Testis (tissue), 3 donors: ENCODE data around the gene NLE1. TPM values are rescaled to one million over a fixed set of nuclear protein-coding genes. Genes with fewer than 3 reads are reported as not detected.

Experiments
- DNase-seq: peaks from one replicate; pipeline ENCODE4 v3.0.0-alpha.2; 2019
- H3K27ac ChIP-seq, 2 donors: fragments of 200-600 bp; sonication (generic); one replicate each; pipeline ENCODE4 v1.5.1; 2019
- H3K27me3 ChIP-seq: fragments of 200-600 bp; sonication (generic); one replicate; pipeline ENCODE4 v1.5.1; 2019
- H3K36me3 ChIP-seq: fragments of 200-600 bp; sonication (generic); one replicate; pipeline ENCODE4 v1.5.1; 2017; ENCODE audit warnings: low read depth; ENCODE audit errors: missing control alignments
- H3K4me1 ChIP-seq: fragments of 200-600 bp; sonication (generic); one replicate; pipeline ENCODE4 v1.5.1; 2019
- H3K4me3 ChIP-seq, 2 donors: fragments of 200-600 bp; sonication (generic); one replicate each; pipeline ENCODE4 v1.5.1; 2017 to 2019
- H3K9me3 ChIP-seq: fragments of 200-600 bp; sonication (generic); one replicate; pipeline ENCODE4 v1.5.1; 2017
- CTCF ChIP-seq, 3 experiments: fragments of 450-650 bp in 2 of 3; fragments of 200-600 bp in 1 of 3; sonication (generic) in 1 of 3; IDR thresholded peaks; one replicate each; pipeline ENCODE4 v1.5.1; 2016 to 2019; ENCODE audit warnings: antibody characterized with exemption in 3 of 3, mild to moderate bottlenecking in 2 of 3, moderate library complexity in 1 of 3
- POLR2A ChIP-seq: fragments of 450-650 bp; IDR thresholded peaks from one replicate; pipeline ENCODE4 v1.6.1; 2017; ENCODE audit warnings: antibody characterized with exemption, mild to moderate bottlenecking, moderate library complexity
- WGBS, 2 donors: methylation state at CpG; one replicate each; pipeline ENCODE4 v1.1.5; 2018; 5-methylcytosine and 5-hydroxymethylcytosine counted together
- intact Hi-C: fragments of 100-400 bp; cut with DNase I; formaldehyde crosslinking; loops from one replicate; pipeline ENCODE4 v1.15.1; 2023; ENCODE audit warnings: low total_unique reads
- polyA plus RNA-seq: library from polyadenylated mRNA; stranded (reverse); fragments of 350-450 nt; fragmentation: Illumina TruSeq; extraction: RNeasy Lipid Tissue Mini Kit (QIAGEN cat#74804); gene quantifications from one replicate; pipeline ENCODE4 v1.2.3, GENCODE V29; 2014; ENCODE audit warnings: low read depth, low replicate concordance; ENCODE audit not compliant: insufficient read depth
- total RNA-seq, 2 donors: library from RNA; depleted of rRNA; stranded (reverse); fragments of >200 nt; gene quantifications; one replicate each; pipeline ENCODE4 v1.2.3, GENCODE V29; 2016

NLE1 gene
- total and polyA plus RNA-seq, 3 donors from 2014 or later = 12.8 to 15.4 (median 14.6) TPM

DNA sequence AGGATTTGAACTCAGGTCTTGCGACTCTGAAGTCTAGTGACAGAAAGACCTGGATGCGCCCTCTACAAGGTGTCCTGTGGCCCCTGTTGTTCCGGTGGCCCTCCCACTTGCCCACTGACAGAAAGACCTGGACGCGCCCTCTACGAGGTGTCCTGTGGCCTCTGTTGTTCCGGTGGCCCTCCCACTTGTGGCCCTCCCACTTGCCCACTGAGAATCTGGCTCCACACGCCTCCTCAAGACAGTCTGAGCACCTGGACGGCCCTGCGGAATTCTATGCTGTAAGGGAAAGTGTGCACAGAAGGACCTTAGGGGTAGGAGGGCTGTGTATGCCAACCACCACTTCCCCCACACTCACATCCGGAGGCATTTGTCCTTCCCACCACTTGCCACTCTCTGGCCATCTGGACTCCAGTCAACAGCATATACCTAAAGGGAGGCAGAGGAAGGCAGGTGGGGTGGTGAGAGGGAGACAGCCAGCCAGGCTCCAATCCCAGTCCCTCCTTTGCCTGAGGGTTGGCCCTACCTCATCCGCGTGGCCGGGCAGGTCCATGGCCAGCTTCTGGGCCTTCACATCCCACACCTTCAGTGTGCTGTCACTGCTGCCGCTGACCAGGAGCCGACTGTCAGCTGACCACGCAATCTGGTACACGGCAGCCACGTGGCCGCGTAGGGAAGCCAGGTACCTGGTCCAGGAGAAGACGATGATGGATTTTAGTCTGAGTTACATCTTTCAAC is 9.1 kb downstream of the NLE1 start:
- DNase-seq = no peak
- no peak for TF ChIP-seq POLR2A
- no peak for TF ChIP-seq CTCF (IDR thresholded peaks at IDR 0.05)
- no peaks in the 10 kb centered on the region for H3K36me3 ChIP-seq
- no peaks in the 10 kb centered on the region for H3K9me3 ChIP-seq
- intact Hi-C loops = no loop called here
- H3K27me3 ChIP-seq = no peaks in the 10 kb centered on the region
- H3K27ac ChIP-seq = no peak overlapping the region
- no peak overlapping the region for H3K4me3 ChIP-seq
- 92 to 95% methylated on average over 20 to 22 of the region's 22 CpGs for WGBS, 2 donors
- H3K4me1 ChIP-seq = no peaks in the 10 kb centered on the region

DNA sequence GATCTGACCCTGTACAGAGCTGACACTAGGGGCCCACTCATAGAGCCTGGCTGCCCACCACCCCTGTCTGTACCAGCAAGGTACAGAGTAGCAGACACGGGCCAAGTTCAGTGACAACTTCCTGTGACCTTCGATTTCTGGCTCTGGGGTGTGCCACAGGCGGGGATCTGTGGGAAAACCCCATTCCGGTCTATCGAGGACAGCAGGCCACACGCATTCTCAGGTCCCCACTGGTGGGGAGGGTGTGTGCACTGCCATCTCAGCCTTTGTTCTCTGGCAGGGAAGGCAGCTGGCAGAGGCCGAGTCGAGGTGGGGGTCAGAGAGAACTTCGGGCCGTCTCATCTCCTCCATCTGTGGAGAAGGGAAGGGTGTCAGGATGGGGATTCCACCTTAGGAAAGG is 10.0 kb downstream of the NLE1 start:
- Histone ChIP-seq H3K36me3 (no peaks in the 10 kb centered on the region), H3K27me3 (no peaks in the 10 kb centered on the region), H3K4me3 (no peak overlapping the region), H3K27ac (no peak overlapping the region), H3K9me3 (no peaks in the 10 kb centered on the region), H3K4me1 (no peaks in the 10 kb centered on the region)
- DNase-seq = no peak
- intact Hi-C loops = no loop called here
- 81 to 88% methylated on average over 1 to 10 of the region's 10 CpGs for WGBS, 2 donors
- TF ChIP-seq POLR2A = no peak
- TF ChIP-seq CTCF (IDR thresholded peaks at IDR 0.05) = no peak

DNA sequence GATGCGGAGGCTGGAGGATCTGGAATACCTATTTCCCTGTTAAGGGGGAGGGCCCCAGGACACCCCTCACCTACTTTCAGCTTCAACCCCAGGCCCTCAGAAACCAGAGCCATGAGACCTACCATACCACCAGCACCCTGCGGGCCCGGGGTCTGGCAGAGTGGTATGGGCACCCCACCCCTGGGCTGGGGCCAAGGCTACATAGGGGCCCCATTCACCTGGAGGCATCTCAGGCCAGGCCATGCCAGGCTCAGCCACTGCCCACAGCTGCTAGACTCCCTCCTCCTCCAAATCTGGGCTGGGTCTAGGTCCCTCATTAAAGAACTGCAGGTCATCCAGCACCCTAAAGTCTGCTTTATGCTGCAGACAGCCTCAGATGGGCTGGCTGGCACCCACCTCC is 11.7 kb downstream of the NLE1 start:
- intact Hi-C loops = no loop called here
- H3K4me1 ChIP-seq = no peaks in the 10 kb centered on the region
- no peak for DNase-seq
- 98 to 100% methylated on average over 1 to 3 of the region's 3 CpGs for WGBS, 2 donors
- TF ChIP-seq CTCF (IDR thresholded peaks at IDR 0.05) (no peak), POLR2A (no peak)
- H3K4me3 ChIP-seq = no peak overlapping the region
- H3K9me3 ChIP-seq = no peaks in the 10 kb centered on the region
- no peaks in the 10 kb centered on the region for H3K36me3 ChIP-seq
- no peak overlapping the region for H3K27ac ChIP-seq
- no peaks in the 10 kb centered on the region for H3K27me3 ChIP-seq

GRCh38 chr17:35129973-35130351 is 12.1 kb downstream of the NLE1 start:
- 90 to 93% methylated on average over 5 of the region's 5 CpGs for WGBS, 2 donors
- no peaks in the 10 kb centered on the region for H3K9me3 ChIP-seq
- no peak for DNase-seq
- H3K27ac ChIP-seq = no peak overlapping the region
- no peaks in the 10 kb centered on the region for H3K27me3 ChIP-seq
- H3K4me1 ChIP-seq = no peaks in the 10 kb centered on the region
- no peak for TF ChIP-seq CTCF (IDR thresholded peaks at IDR 0.05)
- no peak for TF ChIP-seq POLR2A
- no peak overlapping the region for H3K4me3 ChIP-seq
- H3K36me3 ChIP-seq = no peaks in the 10 kb centered on the region
- intact Hi-C loops = no loop called here
